Measurements from ENCODE around the gene TTC21B. TPM values are rescaled to one million over a fixed set of nuclear protein-coding genes. Genes with fewer than 3 reads are reported as not detected.

The TTC21B gene
- total and polyA plus RNA-seq, 9 of the 15 experiments (the other 6 are each of a cell fraction or from before 2014, with no cell fraction given): 5.2 to 34.9 (median 18.5) TPM

DNA sequence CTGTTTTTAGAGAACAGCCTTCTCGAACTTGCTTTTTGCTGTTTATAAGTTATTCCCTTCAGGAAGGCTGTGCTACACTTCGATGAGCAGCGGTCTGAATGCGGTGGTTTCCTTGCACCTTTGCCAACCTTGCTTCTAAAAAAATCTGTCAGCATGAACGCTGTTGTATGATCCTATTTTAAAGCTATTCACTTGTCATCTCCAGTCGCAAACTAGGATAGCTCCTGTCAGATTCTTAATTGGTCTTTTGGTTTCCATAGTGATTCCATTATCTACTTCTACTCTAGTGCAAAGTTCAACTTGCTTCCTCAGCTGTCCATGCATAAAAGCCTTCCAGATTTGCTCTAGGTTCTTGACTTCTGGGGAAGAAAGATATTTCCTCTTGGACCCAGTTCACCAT is 83.2 kb downstream of the TTC21B start:
- H3K79me2 ChIP-seq (ENCODE audit: control insufficient read depth, insufficient read depth, low read length): no peaks in the 10 kb centered on the region
- no peak for FAIRE-seq
- H3K27me3 ChIP-seq (ENCODE audit: control insufficient read depth in 2 of 2, insufficient read depth in 2 of 2, low read length in 2 of 2): no peaks in the 10 kb centered on the region
- CTCF ChIA-PET (ENCODE audit: low intra/inter-chr PET ratio): no interaction called here
- no peaks in the 10 kb centered on the region for H3K9me3 ChIP-seq (replicated peaks; ENCODE audit: control insufficient read depth, insufficient read depth, low read depth, low read length)
- H3K4me1 ChIP-seq (replicated peaks in 1 of 2; ENCODE audit: control insufficient read depth in 2 of 2, insufficient read depth in 2 of 2, low read length in 2 of 2): no peaks in the 10 kb centered on the region
- H3K9me1 ChIP-seq (ENCODE audit: control insufficient read depth, insufficient read depth, low read length): no peaks in the 10 kb centered on the region
- TF ChIP-seq ZNF263 (CRISPR knock-in tag; IDR thresholded peaks at IDR 0.05; ENCODE audit: borderline replicate concordance): no peak
- TF ChIP-seq, protein P1, sequence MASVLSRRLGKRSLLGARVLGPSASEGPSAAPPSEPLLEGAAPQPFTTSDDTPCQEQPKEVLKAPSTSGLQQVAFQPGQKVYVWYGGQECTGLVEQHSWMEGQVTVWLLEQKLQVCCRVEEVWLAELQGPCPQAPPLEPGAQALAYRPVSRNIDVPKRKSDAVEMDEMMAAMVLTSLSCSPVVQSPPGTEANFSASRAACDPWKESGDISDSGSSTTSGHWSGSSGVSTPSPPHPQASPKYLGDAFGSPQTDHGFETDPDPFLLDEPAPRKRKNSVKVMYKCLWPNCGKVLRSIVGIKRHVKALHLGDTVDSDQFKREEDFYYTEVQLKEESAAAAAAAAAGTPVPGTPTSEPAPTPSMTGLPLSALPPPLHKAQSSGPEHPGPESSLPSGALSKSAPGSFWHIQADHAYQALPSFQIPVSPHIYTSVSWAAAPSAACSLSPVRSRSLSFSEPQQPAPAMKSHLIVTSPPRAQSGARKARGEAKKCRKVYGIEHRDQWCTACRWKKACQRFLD (CRISPR knock-in tag; IDR thresholded peaks at IDR 0.05): no peak
- TF ChIP-seq, protein P2, sequence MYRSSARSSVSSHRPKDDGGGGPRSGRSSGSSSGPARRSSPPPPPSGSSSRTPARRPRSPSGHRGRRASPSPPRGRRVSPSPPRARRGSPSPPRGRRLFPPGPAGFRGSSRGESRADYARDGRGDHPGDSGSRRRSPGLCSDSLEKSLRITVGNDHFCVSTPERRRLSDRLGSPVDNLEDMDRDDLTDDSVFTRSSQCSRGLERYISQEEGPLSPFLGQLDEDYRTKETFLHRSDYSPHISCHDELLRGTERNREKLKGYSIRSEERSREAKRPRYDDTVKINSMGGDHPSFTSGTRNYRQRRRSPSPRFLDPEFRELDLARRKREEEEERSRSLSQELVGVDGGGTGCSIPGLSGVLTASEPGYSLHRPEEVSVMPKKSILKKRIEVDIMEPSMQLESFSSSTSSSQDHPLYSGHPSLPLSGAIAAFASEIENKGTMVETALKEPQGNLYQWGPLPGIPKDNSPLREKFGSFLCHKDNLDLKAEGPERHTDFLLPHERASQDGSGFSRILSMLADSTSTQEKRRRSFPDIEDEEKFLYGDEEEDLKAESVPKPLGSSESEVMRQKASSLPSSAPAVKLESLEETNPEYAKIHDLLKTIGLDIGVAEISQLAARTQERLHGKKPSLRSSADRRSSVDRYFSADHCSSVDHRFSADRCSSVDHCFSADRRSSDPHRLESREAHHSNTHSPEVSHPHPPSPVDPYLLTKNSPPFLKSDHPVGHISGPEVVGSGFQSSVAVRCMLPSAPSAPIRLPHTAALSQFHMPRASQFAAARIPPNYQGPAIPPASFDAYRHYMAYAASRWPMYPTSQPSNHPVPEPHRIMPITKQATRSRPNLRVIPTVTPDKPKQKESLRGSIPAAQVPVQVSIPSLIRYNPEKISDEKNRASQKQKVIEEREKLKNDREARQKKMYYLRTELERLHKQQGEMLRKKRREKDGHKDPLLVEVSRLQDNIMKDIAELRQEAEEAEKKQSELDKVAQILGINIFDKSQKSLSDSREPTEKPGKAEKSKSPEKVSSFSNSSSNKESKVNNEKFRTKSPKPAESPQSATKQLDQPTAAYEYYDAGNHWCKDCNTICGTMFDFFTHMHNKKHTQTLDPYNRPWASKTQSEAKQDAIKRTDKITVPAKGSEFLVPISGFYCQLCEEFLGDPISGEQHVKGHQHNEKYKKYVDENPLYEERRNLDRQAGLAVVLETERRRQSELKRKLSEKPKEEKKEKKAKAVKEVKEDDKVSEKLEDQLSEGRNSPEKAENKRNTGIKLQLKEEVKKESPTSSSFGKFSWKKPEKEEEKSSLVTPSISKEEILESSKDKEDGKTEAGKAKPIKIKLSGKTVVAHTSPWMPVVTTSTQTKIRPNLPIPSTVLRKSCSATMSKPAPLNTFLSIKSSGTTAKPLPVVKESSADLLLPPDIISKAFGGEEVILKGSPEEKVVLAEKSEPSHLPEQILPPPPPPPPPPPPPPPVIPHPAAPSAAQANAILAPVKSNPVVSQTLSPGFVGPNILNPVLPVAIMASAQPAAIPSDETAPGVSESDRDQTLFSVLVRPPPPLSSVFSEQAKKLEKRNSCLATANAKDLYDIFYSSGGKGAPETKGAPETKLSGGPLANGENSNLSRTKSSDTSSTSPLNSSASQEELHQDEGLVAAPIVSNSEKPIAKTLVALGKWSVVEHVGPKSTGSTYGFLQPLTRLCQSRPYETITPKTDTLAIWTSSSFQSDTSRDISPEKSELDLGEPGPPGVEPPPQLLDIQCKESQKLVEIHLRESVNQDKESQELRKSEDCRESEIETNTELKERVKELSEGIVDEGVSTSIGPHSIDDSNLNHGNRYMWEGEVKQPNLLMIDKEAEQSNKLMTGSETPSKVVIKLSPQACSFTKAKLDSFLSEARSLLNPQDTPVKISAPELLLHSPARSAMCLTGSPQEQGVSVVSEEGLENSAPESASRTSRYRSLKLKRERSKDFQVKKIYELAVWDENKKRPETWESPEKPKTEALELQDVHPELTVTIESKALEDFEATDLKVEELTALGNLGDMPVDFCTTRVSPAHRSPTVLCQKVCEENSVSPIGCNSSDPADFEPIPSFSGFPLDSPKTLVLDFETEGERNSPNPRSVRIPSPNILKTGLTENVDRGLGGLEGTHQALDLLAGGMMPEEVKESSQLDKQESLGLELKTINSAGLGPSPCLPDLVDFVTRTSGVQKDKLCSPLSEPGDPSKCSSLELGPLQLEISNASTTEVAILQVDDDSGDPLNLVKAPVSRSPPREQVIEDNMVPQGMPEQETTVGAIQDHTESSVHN (IDR thresholded peaks at IDR 0.05; ENCODE audit: borderline replicate concordance in 1 of 2, low read depth in 1 of 2): no peak
- no peak for TF ChIP-seq ASH1L (IDR thresholded peaks at IDR 0.05; ENCODE audit: borderline replicate concordance, low read depth, partially characterized antibody)
- no peaks in the 10 kb centered on the region for H4K20me1 ChIP-seq (replicated peaks; ENCODE audit: control insufficient read depth, insufficient read depth, low read length)
- intact Hi-C loops (cut with micrococcal nuclease) (loop anchor here (5.0 kb wide), 1 partner anchor 633 kb away; the partner anchor contains the start of gene SCN2A), in situ Hi-C loops (cut with MboI) (no loop called here)
- WGBS (ENCODE audit: insufficient coverage, low coverage, missing lambda C conversion rate): 93% methylated on average over 6 of the region's 6 CpGs
- no peak for ATAC-seq
- no peak overlapping the region for H3K9ac ChIP-seq (ENCODE audit: insufficient read depth in 1 of 2, low read depth in 2 of 2, low read length in 2 of 2)
- DNase-seq (ENCODE audit: extremely low read depth in 1 of 4, low spot score in 3 of 4): no peak
- peaks cover 4% of the 10 kb centered on the region; the same call in 1 of the 3 replicates for H3K36me3 ChIP-seq (ENCODE audit: control insufficient read depth, insufficient read depth, low read length)
- no peak overlapping the region for H3K4me2 ChIP-seq (ENCODE audit: insufficient read depth, low read length)
- H3K27ac ChIP-seq (ENCODE audit: extremely low read depth, low read depth, low read length): no peak overlapping the region
- POLR2A ChIA-PET: interaction anchor here (1.2 kb wide), 1 partner anchor 56 kb away, joined by 3 read pairs; no protein-coding TSS in a partner anchor
- no TSS peak for BruUV-seq (replicated peaks)
- no peak overlapping the region for H3K4me3 ChIP-seq
- H2AFZ ChIP-seq (ENCODE audit: low read depth, low read length): no peak overlapping the region

All from K562 (cell line).